ENCODE results near the gene ARL15. TPM values are rescaled to one million over a fixed set of nuclear protein-coding genes. Genes with fewer than 3 reads are reported as not detected.

The ARL15 gene
- total and polyA plus RNA-seq, 2 donors (not counting 3 experiments of a cell fraction or from before 2014, with no cell fraction given): 11.9 to 24.4 TPM

DNA sequence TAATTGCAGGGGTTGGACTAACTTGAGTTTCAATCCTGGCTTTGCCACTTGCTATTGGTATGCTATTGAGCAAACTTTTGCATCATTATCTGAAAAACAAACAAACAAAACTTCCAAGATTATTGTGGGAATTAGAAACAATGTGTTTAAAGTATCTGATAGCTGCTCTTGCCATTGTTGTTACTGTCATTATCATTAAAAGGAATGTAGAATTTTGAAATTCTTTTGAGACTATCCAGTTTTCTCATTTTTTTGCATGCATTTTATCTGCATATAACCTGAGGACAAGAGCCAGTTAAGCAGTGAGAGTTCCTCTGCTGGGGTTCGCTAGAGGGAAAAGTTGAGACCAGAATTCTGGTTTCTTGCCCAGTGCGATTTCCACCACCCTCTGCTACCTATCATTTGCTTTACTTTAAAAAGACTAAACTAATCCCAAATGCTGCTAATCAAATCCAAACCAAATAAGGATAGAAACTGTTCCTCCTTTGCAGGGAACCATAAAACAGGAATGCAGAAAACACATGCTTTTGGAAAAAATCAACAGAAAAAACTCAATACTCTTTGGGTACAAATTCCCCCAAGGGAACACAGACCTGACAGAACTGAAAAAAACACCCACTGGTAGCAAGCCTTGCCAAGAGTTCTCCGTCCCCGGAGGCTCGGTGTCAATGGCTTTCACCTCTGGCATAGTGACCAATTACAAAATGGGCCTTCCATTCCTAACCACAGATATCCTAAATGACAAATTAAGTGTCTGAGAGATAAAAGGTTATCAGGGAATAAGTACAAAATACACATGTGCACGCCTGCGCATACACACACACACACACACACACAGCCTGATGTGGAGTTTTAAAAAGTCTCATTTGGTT is 373.7 kb downstream of the ARL15 start:
- POLR2A ChIA-PET: no interaction called here
- Histone ChIP-seq H3K27me3 (ENCODE audit: control insufficient read depth in 2 of 2, insufficient read depth in 2 of 2, low read length in 2 of 2) (no peaks in the 10 kb centered on the region), H3K4me1 (ENCODE audit: control insufficient read depth, extremely low read depth, insufficient read depth, low read length) (no peaks in the 10 kb centered on the region), H4K20me1 (replicated peaks; ENCODE audit: control insufficient read depth, extremely low read depth, insufficient read depth, low read length) (no peaks in the 10 kb centered on the region), H3K27ac (ENCODE audit: insufficient read depth, low read depth, low read length) (no peak overlapping the region), H3K4me2 (ENCODE audit: insufficient read depth, low read length) (no peak overlapping the region), H3K79me2 (ENCODE audit: control insufficient read depth, insufficient read depth, low read length) (no peaks in the 10 kb centered on the region), H3K4me3 (replicated peaks in 1 of 3; ENCODE audit: insufficient read depth in 1 of 3, low read depth in 1 of 3, low read length in 3 of 3) (no peak overlapping the region), H3K9ac (replicated peaks; ENCODE audit: extremely low read depth, insufficient read depth, low read length) (no peak overlapping the region), H2AFZ (ENCODE audit: low read depth, low read length) (no peak overlapping the region), H3K9me1 (replicated peaks; ENCODE audit: control insufficient read depth, extremely low read depth, insufficient read depth, low read length) (no peaks in the 10 kb centered on the region), H3K36me3 (ENCODE audit: control insufficient read depth in 2 of 2, extremely low read depth in 1 of 2, insufficient read depth in 2 of 2, low read length in 2 of 2) (no peaks in the 10 kb centered on the region), H3K9me3 (replicated peaks; ENCODE audit: control insufficient read depth, insufficient read depth, low read length) (no peaks in the 10 kb centered on the region)
- intact Hi-C loops (cut with micrococcal nuclease): no loop called here
- no TSS peak for BruUV-seq (replicated peaks)
- FAIRE-seq (no peak), DNase-seq (ENCODE audit: low read depth, low spot score) (no peak)
- TF ChIP-seq MYC (IDR thresholded peaks at IDR 0.05; ENCODE audit: low read depth, low read length) (no peak), POLR2A (IDR thresholded peaks at IDR 0.05; ENCODE audit: low read depth, low read length) (no peak), EZH2 (IDR thresholded peaks at IDR 0.05; ENCODE audit: borderline replicate concordance, low read depth, low read length, severe bottlenecking) (no peak), GATA2 (IDR thresholded peaks at IDR 0.05; ENCODE audit: insufficient read depth, insufficient read length, low read depth, low read length) (no peak), POLR2AphosphoS5 (IDR thresholded peaks at IDR 0.05; ENCODE audit: insufficient read depth, low read depth, low read length) (no peak), FOS (IDR thresholded peaks at IDR 0.05; ENCODE audit: borderline replicate concordance, insufficient read depth, low read length) (no peak), JUN (IDR thresholded peaks at IDR 0.05; ENCODE audit: borderline replicate concordance, insufficient read depth, insufficient read length, low read depth) (no peak)
- TF ChIP-seq, protein P1, sequence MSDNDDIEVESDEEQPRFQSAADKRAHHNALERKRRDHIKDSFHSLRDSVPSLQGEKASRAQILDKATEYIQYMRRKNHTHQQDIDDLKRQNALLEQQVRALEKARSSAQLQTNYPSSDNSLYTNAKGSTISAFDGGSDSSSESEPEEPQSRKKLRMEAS (IDR thresholded peaks at IDR 0.05; ENCODE audit: insufficient read depth, insufficient read length): no peak
- TF ChIP-seq, protein P2, sequence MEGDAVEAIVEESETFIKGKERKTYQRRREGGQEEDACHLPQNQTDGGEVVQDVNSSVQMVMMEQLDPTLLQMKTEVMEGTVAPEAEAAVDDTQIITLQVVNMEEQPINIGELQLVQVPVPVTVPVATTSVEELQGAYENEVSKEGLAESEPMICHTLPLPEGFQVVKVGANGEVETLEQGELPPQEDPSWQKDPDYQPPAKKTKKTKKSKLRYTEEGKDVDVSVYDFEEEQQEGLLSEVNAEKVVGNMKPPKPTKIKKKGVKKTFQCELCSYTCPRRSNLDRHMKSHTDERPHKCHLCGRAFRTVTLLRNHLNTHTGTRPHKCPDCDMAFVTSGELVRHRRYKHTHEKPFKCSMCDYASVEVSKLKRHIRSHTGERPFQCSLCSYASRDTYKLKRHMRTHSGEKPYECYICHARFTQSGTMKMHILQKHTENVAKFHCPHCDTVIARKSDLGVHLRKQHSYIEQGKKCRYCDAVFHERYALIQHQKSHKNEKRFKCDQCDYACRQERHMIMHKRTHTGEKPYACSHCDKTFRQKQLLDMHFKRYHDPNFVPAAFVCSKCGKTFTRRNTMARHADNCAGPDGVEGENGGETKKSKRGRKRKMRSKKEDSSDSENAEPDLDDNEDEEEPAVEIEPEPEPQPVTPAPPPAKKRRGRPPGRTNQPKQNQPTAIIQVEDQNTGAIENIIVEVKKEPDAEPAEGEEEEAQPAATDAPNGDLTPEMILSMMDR (IDR thresholded peaks at IDR 0.05; ENCODE audit: extremely low read depth in 1 of 2, insufficient read depth in 1 of 2, low read depth in 1 of 2, low read length in 2 of 2): no peak
- CTCF ChIA-PET: no interaction called here
- dilution Hi-C loops (cut with MboI; ENCODE audit: extremely low pct_ligation_motif_present, low sequenced_read_pairs): no loop called here

Measured in endothelial cell of umbilical vein (primary cell).